GM19452 (cell line): ENCODE data around the gene SGSM2.

Experiments used
- ATAC-seq: cut with Tn5 transposase; IDR thresholded peaks from one replicate; pipeline ENCODE4 v1.9.1; 2021; ENCODE audit not compliant: unreplicated experiment

SGSM2 gene

GRCh38 chr17:2397247-2398171 is 60.2 kb downstream of the SGSM2 start:
- ATAC-seq = no peak

- no peak for ATAC-seq
These were observed 60.9 kb downstream of the SGSM2 start for GRCh38 chr17:2398182-2398581.

GRCh38 chr17:2398655-2399571 is 61.6 kb downstream of the SGSM2 start:
- ATAC-seq = no peak

- peak; percentile 46 for ATAC-seq
These were observed 62.5 kb downstream of the SGSM2 start for GRCh38 chr17:2399572-2400473.

GRCh38 chr17:2400474-2400866 is 63.2 kb downstream of the SGSM2 start:
- ATAC-seq = no peak

GRCh38 chr17:2400877-2401425 is 63.6 kb downstream of the SGSM2 start, which contains the start of gene MNT:
Gene MNT (minus strand): TSS chr17:2401060. CDS start chr17:2400712, 348 bp downstream.
- ATAC-seq = peak; percentile 32

- ATAC-seq = peak; percentile 44
These were observed 64.3 kb downstream of the SGSM2 start for GRCh38 chr17:2401426-2402221.

- no peak for ATAC-seq
These were observed 65.2 kb downstream of the SGSM2 start for GRCh38 chr17:2402544-2402943.

GRCh38 chr17:2403044-2403443 is 65.7 kb downstream of the SGSM2 start:
- ATAC-seq = no peak

GRCh38 chr17:2405247-2405926 is 68.1 kb downstream of the SGSM2 start:
- ATAC-seq = no peak

- no peak for ATAC-seq
These were observed 69.1 kb downstream of the SGSM2 start for GRCh38 chr17:2406271-2406902.

GRCh38 chr17:2406903-2407790 is 69.8 kb downstream of the SGSM2 start:
- no peak for ATAC-seq

- no peak for ATAC-seq
These were observed 73.7 kb downstream of the SGSM2 start for GRCh38 chr17:2410951-2411350.

GRCh38 chr17:2412561-2413021 is 75.3 kb downstream of the SGSM2 start:
- ATAC-seq = no peak

GRCh38 chr17:2414446-2415064 is 77.3 kb downstream of the SGSM2 start:
- ATAC-seq = no peak

- no peak for ATAC-seq
These were observed 77.8 kb downstream of the SGSM2 start for GRCh38 chr17:2415081-2415480.
